Left ventricle myocardium inferior (tissue), 1 donor: ENCODE data around the gene FHAD1. TPM values are rescaled to one million over a fixed set of nuclear protein-coding genes. Genes with fewer than 3 reads are reported as not detected.

Source experiments
- DNase-seq: peaks from one replicate; pipeline ENCODE4 v3.0.0-alpha.2; 2020
- H3K27ac ChIP-seq: fragments of 200-600 bp; replicated peaks from 2 replicates; pipeline ENCODE4 v1.8.0; 2021
- H3K27me3 ChIP-seq: fragments of 200-600 bp; 2 replicates; pipeline ENCODE4 v1.8.0; 2021; ENCODE audit warnings: low read depth
- H3K36me3 ChIP-seq: fragments of 200-600 bp; 2 replicates; pipeline ENCODE4 v1.8.0; 2021
- H3K4me1 ChIP-seq: fragments of 200-600 bp; 2 replicates; pipeline ENCODE4 v1.8.0; 2021
- H3K4me3 ChIP-seq: fragments of 200-600 bp; 2 replicates; pipeline ENCODE4 v1.8.0; 2021; ENCODE audit warnings: mild to moderate bottlenecking, moderate library complexity
- H3K9me3 ChIP-seq: fragments of 200-600 bp; replicated peaks from 2 replicates; pipeline ENCODE4 v1.8.0; 2021
- intact Hi-C: fragments of 100-400 bp; cut with micrococcal nuclease; formaldehyde crosslinking; loops from one replicate; pipeline ENCODE4 v1.11.0; 2022
- total RNA-seq: library from RNA; stranded (reverse); fragmentation: NEBNext Ultra II Directional; extraction: Animal tissue kit (Norgen Biotek cat#: 25700); gene quantifications from one replicate; pipeline ENCODE4 v1.2.1, GENCODE V29; 2021
- TF ChIP-seq, protein P1 (sequence below): fragments of 200-600 bp; IDR thresholded peaks from 2 replicates; pipeline ENCODE4 v1.8.0; 2021; ENCODE audit warnings: antibody characterized with exemption, mild to moderate bottlenecking, borderline replicate concordance
- donor health status: DM: no; HTN: yes; CAD: no; lungs with severe emphysema.

FHAD1 gene
- total RNA-seq, 1 donor from 2014 or later, result not detected

DNA sequence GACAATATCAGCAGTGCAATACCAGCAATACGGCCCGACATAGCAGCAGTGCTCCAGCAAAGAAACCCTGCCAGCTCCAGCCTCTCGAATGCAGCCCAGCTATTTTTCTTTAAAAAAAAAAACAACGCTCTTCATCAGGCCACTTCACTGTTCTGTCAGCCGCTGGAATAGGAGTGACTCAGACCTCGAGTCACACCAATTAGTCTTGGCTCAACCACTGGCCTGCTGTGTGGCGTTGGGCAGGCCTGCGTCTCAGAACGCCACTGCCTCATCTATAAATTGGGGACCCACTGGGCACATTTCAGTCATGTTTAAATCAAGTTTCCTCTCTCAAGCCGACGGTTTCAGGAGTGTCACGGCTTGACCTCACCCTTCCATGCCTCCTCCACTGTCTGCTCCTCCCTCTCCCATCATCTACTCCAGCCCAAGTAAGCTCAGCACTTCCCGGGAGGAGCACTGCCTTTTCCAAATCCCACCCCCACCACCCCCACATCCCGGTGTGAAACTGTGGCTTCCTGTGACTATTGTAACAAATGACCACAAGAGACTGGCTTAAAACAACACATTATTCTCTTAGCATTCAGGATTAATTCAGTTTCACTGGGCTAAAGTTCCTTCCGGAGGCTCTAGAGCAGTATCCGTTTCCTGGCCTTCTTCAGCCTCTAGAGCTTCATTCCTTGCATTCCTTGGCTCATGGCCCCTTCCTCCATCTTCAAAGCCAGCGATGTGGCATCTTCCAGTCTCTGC, 90.8 kb downstream of the FHAD1 start:
- Histone ChIP-seq H3K36me3 (no peaks in the 10 kb centered on the region), H3K4me3 (peak overlapping the region; percentile 21), H3K4me1 (peaks cover 29% of the 10 kb centered on the region), H3K27ac (peak overlapping the region; percentile 90), H3K9me3 (no peaks in the 10 kb centered on the region), H3K27me3 (peaks cover 10% of the 10 kb centered on the region)
- TF ChIP-seq, protein P1, sequence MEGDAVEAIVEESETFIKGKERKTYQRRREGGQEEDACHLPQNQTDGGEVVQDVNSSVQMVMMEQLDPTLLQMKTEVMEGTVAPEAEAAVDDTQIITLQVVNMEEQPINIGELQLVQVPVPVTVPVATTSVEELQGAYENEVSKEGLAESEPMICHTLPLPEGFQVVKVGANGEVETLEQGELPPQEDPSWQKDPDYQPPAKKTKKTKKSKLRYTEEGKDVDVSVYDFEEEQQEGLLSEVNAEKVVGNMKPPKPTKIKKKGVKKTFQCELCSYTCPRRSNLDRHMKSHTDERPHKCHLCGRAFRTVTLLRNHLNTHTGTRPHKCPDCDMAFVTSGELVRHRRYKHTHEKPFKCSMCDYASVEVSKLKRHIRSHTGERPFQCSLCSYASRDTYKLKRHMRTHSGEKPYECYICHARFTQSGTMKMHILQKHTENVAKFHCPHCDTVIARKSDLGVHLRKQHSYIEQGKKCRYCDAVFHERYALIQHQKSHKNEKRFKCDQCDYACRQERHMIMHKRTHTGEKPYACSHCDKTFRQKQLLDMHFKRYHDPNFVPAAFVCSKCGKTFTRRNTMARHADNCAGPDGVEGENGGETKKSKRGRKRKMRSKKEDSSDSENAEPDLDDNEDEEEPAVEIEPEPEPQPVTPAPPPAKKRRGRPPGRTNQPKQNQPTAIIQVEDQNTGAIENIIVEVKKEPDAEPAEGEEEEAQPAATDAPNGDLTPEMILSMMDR, result no peak
- intact Hi-C loops, result no loop called here
- DNase-seq, result no peak

DNA sequence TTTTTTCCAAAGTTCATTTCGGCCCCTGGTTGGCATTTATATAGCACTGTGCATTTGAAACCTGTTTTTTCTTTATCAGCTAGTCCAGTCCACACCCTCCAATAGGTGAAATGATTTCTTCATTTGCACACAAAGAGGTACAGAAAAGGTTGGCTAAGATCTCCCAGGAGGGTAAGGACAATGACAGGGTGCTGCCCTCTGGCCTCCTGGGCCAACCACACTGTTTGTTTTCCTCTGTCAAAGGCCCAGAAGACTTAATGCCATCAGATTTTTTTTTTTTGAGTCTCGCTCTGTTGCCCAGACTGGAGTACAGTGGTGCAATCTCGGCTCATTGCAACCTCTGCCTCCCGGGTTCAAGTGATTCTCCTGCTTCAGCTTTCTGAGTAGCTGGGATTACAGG, 92.5 kb downstream of the FHAD1 start:
- peaks cover 44% of the 10 kb centered on the region for H3K4me1 ChIP-seq
- intact Hi-C loops, result no loop called here
- TF ChIP-seq, protein P1, result no peak
- peaks cover 5% of the 10 kb centered on the region for H3K27me3 ChIP-seq
- H3K9me3 ChIP-seq, result no peaks in the 10 kb centered on the region
- H3K4me3 ChIP-seq, result no peak overlapping the region
- DNase-seq, result no peak
- no peak overlapping the region for H3K27ac ChIP-seq
- no peaks in the 10 kb centered on the region for H3K36me3 ChIP-seq

DNA sequence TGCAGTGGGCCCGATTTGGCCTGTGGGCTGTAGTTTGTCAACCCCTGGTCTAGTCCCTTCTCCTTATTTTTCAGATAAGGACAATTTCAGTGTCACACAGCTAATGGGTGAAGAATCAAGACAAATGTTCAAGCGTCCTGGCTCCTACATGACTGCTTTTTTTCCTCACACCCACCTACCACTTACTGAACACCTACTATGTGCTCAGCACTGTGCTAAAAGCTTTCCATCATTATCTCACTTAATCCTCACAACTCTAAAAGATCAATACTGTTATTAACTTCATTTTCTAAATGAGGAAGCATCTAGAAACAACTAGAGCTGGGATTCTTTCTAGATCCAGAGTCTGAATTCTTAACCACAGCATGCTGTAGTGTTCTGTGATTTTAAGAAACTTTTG, 94.2 kb downstream of the FHAD1 start:
- no peaks in the 10 kb centered on the region for H3K36me3 ChIP-seq
- intact Hi-C loops, result no loop called here
- no peak overlapping the region for H3K4me3 ChIP-seq
- TF ChIP-seq, protein P1, result no peak
- H3K9me3 ChIP-seq, result no peaks in the 10 kb centered on the region
- no peak overlapping the region for H3K27ac ChIP-seq
- H3K4me1 ChIP-seq, result peaks cover 48% of the 10 kb centered on the region
- no peak for DNase-seq
- no peaks in the 10 kb centered on the region for H3K27me3 ChIP-seq

DNA sequence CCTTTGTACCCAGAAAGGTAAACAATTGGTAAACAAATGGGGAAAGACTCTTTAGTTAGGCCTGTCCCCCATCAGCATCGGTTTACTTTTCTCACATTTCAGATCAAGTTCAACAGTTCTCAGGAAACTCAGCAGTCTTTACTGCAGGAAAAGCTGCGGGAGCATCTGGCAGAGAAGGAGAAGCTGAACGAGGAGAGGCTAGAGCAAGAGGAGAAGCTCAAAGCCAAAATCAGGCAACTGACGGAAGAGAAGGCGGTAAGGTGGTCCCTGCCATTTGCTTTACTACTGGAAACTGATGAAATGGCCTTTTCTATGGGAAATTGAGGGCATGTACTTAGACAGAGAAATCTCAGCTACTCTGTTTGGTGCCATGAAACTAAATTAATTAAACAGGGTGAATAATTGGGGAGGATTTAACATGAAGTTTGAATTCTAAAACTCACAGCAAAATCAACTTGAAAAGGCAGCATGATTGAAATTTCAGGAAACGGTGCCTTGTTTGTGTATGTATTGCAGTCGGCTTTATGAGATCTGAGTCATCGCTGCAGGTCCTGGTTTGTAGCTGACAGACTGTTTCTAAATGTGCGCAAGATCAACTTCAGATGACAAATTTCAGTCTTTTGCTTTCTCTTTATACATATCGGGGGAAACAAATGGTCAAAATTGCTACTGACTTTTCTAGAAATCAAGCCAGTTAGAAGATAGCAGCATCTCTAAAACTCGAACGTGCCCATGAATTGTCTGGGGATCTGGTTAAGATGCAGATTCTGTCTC, 94.8 kb downstream of the FHAD1 start:
- intact Hi-C loops, result no loop called here
- no peak overlapping the region for H3K27ac ChIP-seq
- peaks cover 42% of the 10 kb centered on the region for H3K4me1 ChIP-seq

DNA sequence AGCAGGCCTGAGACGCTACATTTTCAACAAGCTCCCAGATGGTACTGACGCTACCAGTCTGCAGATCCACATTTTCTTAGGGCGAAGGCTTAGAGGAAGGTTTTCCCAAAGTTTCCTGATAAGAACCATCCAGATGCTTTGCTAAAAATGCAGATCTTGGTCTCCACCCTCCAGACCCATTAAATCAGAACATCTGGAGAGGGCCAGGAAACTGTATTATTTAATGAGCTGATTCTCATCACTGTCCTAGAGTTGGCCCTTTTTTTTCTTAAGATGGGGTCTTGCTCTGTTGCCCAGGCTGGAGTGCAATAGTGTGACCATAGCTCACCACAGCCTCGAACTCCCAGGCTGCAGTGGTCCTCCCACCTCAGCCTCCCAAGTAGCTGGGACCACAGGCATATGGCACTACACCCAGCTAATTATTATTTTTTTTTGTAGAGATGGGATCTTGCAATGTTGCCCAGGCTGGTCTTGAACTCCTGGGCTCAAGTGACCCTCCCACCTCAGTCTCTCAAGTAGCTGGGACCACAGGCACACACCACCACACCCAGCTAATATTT, 95.5 kb downstream of the FHAD1 start:
- H3K4me3 ChIP-seq, result no peak overlapping the region
- TF ChIP-seq, protein P1, result no peak
- DNase-seq, result no peak
- peaks cover 36% of the 10 kb centered on the region for H3K4me1 ChIP-seq
- no peaks in the 10 kb centered on the region for H3K27me3 ChIP-seq
- no peak overlapping the region for H3K27ac ChIP-seq
- no peaks in the 10 kb centered on the region for H3K9me3 ChIP-seq
- intact Hi-C loops, result no loop called here
- no peaks in the 10 kb centered on the region for H3K36me3 ChIP-seq

More for the DNA sequence above, 94.8 kb downstream of the FHAD1 start:
- TF ChIP-seq, protein P1, result no peak
- H3K27me3 ChIP-seq, result no peaks in the 10 kb centered on the region
- no peak overlapping the region for H3K4me3 ChIP-seq
- no peak for DNase-seq
- H3K9me3 ChIP-seq, result no peaks in the 10 kb centered on the region
- no peaks in the 10 kb centered on the region for H3K36me3 ChIP-seq
